IPS-18a (cell line): ENCODE results near the gene ROBO1.

Experiments used
- H3K27ac ChIP-seq: one replicate; pipeline ENCODE4 v1.5.1; 2013; ENCODE audit warnings: low read length
- H3K27me3 ChIP-seq: one replicate; pipeline ENCODE4 v1.6.1; 2013; ENCODE audit warnings: mild to moderate bottlenecking, low read length; ENCODE audit not compliant: control insufficient read depth, insufficient read depth
- H3K36me3 ChIP-seq: one replicate; pipeline ENCODE4 v1.6.1; 2013; ENCODE audit warnings: low read depth, low read length; ENCODE audit not compliant: control insufficient read depth
- H3K4me1 ChIP-seq: one replicate; pipeline ENCODE4 v1.6.1; 2013; ENCODE audit warnings: low read depth, low read length; ENCODE audit not compliant: control insufficient read depth
- H3K4me3 ChIP-seq: one replicate; pipeline ENCODE4 v1.5.1; 2013; ENCODE audit warnings: low read length
- H3K9ac ChIP-seq: one replicate; pipeline ENCODE4 v1.6.1; 2013; ENCODE audit warnings: mild to moderate bottlenecking, low read length, moderate library complexity
- H3K9me3 ChIP-seq: one replicate; pipeline ENCODE4 v1.6.1; 2013; ENCODE audit warnings: low read depth, low read length; ENCODE audit not compliant: control insufficient read depth

ROBO1 gene

GRCh38 chr3:79286882-79287281 lies 480.9 kb downstream of the ROBO1 start:
- no peak overlapping the region for H3K4me3 ChIP-seq
- H3K27me3 ChIP-seq: no peaks in the 10 kb centered on the region
- H3K9ac ChIP-seq: no peak overlapping the region
- no peaks in the 10 kb centered on the region for H3K4me1 ChIP-seq
- H3K9me3 ChIP-seq: no peaks in the 10 kb centered on the region
- no peak overlapping the region for H3K27ac ChIP-seq
- no peaks in the 10 kb centered on the region for H3K36me3 ChIP-seq

GRCh38 chr3:79285871-79286270 lies 481.9 kb downstream of the ROBO1 start:
- no peak overlapping the region for H3K4me3 ChIP-seq
- H3K9me3 ChIP-seq: no peaks in the 10 kb centered on the region
- no peaks in the 10 kb centered on the region for H3K4me1 ChIP-seq
- no peaks in the 10 kb centered on the region for H3K27me3 ChIP-seq
- H3K36me3 ChIP-seq: no peaks in the 10 kb centered on the region
- H3K9ac ChIP-seq: no peak overlapping the region
- no peak overlapping the region for H3K27ac ChIP-seq

DNA sequence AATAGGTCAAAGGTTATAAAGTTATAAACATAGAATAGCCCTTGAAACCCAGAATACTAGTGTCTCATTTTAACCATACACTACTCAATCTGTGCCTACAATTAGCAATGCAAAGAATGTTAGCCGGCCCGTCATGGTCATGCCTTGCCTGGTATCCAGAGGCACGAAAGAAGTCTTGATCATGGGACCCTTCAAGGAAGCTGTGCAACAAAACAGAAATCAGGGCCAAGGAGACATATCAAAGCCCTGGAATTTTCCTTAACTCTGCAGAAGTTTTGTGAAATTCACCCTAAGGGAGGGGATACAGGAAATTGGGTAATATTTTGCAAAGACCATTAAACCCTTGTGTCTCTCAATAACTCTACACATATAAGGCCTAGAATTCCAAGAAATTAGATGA lies 482.4 kb downstream of the ROBO1 start:
- Histone ChIP-seq H3K27ac (no peak overlapping the region), H3K9me3 (no peaks in the 10 kb centered on the region), H3K27me3 (no peaks in the 10 kb centered on the region), H3K36me3 (no peaks in the 10 kb centered on the region), H3K4me1 (no peaks in the 10 kb centered on the region), H3K9ac (no peak overlapping the region), H3K4me3 (no peak overlapping the region)

DNA sequence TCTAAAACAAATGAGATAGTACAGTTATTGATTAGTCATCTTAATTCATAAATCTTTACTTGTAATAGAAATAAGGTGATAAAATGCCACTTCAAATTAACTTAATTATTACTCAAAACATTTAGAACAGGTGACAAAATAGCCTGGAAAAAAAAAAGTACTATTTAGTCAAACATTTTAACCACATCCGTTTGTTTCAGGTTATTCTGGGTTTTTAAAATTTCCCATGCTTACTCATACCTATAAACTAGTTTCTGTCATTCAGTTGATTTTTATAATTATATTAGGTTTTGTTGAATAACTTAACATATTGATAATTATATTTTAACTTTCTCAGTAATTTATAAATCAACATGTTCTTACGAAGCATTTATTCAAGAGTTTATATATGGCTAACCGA lies 483.0 kb downstream of the ROBO1 start:
- H3K27ac ChIP-seq: no peak overlapping the region
- H3K9me3 ChIP-seq: no peaks in the 10 kb centered on the region
- no peak overlapping the region for H3K4me3 ChIP-seq
- H3K27me3 ChIP-seq: no peaks in the 10 kb centered on the region
- H3K4me1 ChIP-seq: no peaks in the 10 kb centered on the region
- no peaks in the 10 kb centered on the region for H3K36me3 ChIP-seq
- no peak overlapping the region for H3K9ac ChIP-seq

DNA sequence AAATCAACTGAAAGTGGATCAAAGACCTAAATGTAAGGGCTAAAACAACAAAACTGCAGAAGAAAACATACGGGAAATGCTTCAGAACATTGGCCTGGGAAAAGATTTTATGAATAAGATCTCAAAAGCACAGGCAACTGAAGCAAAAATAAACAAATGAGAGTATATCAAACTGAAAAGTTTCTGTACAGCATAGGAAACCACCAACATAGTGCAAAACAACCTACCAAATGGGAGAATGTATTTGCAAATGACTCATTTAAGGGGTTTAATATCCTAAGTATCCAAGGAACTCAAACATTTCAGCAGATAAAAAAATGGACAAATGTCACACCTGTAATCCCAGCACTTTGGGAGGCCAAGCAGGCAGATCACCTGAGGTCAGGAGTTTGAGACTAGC lies 489.1 kb downstream of the ROBO1 start:
- no peak overlapping the region for H3K4me3 ChIP-seq
- peaks cover 6% of the 10 kb centered on the region for H3K9me3 ChIP-seq
- no peak overlapping the region for H3K9ac ChIP-seq
- H3K4me1 ChIP-seq: no peaks in the 10 kb centered on the region
- H3K27ac ChIP-seq: no peak overlapping the region
- no peaks in the 10 kb centered on the region for H3K27me3 ChIP-seq
- no peaks in the 10 kb centered on the region for H3K36me3 ChIP-seq

DNA sequence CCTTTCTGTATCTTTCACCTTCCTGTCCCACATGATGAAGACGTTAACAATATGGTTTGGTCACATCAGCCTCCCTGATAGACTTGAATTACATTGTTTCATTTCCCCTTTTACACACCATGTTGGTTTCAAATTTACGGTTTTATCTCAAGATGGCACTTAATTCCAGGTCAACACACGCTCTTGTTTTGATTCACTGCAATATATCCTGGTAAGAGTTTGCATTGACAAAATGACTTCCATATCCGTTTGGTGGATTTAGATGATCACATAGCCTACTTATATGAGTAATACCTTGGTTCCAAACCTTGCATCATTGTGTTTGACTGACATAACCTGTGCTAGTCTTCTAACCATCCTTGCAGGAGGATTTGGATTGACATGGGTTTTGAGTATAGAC lies 499.4 kb downstream of the ROBO1 start:
- Histone ChIP-seq H3K4me3 (no peak overlapping the region), H3K4me1 (peaks cover 7% of the 10 kb centered on the region), H3K9ac (no peak overlapping the region), H3K9me3 (no peaks in the 10 kb centered on the region), H3K36me3 (no peaks in the 10 kb centered on the region), H3K27ac (no peak overlapping the region), H3K27me3 (no peaks in the 10 kb centered on the region)

DNA sequence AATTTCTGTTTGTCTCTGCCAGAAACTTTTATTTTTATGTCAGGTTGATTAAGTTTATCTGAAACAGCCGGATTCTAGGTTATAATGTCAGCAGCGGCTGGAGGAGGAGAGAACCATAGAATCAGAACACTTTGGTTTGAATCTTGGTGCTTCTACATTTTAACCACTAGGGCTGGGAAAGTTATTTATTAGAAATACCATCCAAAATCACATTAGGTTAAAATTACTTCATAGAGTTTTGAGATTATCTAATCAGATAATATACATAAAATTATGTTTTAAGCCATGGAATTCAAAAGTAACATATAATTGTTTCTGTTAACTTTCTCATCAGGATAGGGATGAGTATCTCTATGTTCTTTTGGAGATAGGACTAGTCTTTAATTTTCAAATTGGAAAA lies 502.9 kb downstream of the ROBO1 start:
- no peaks in the 10 kb centered on the region for H3K9me3 ChIP-seq
- H3K27me3 ChIP-seq: no peaks in the 10 kb centered on the region
- no peak overlapping the region for H3K27ac ChIP-seq
- no peak overlapping the region for H3K4me3 ChIP-seq
- no peaks in the 10 kb centered on the region for H3K36me3 ChIP-seq
- peaks cover 4% of the 10 kb centered on the region for H3K4me1 ChIP-seq
- no peak overlapping the region for H3K9ac ChIP-seq

GRCh38 chr3:79263423-79263822 lies 504.4 kb downstream of the ROBO1 start:
- no peaks in the 10 kb centered on the region for H3K27me3 ChIP-seq
- H3K9me3 ChIP-seq: no peaks in the 10 kb centered on the region
- H3K4me3 ChIP-seq: no peak overlapping the region
- H3K4me1 ChIP-seq: no peaks in the 10 kb centered on the region
- H3K9ac ChIP-seq: no peak overlapping the region
- H3K36me3 ChIP-seq: no peaks in the 10 kb centered on the region
- no peak overlapping the region for H3K27ac ChIP-seq

- Histone ChIP-seq H3K36me3 (no peaks in the 10 kb centered on the region), H3K4me3 (no peak overlapping the region), H3K27me3 (no peaks in the 10 kb centered on the region), H3K4me1 (no peaks in the 10 kb centered on the region), H3K27ac (no peak overlapping the region), H3K9me3 (no peaks in the 10 kb centered on the region), H3K9ac (no peak overlapping the region)
These were observed 509.3 kb downstream of the ROBO1 start for GRCh38 chr3:79258479-79258878.

- Histone ChIP-seq H3K9me3 (no peaks in the 10 kb centered on the region), H3K27me3 (no peaks in the 10 kb centered on the region), H3K9ac (no peak overlapping the region), H3K27ac (no peak overlapping the region), H3K36me3 (no peaks in the 10 kb centered on the region), H3K4me3 (no peak overlapping the region), H3K4me1 (no peaks in the 10 kb centered on the region)
These were observed 510.0 kb downstream of the ROBO1 start for GRCh38 chr3:79257791-79258190.

DNA sequence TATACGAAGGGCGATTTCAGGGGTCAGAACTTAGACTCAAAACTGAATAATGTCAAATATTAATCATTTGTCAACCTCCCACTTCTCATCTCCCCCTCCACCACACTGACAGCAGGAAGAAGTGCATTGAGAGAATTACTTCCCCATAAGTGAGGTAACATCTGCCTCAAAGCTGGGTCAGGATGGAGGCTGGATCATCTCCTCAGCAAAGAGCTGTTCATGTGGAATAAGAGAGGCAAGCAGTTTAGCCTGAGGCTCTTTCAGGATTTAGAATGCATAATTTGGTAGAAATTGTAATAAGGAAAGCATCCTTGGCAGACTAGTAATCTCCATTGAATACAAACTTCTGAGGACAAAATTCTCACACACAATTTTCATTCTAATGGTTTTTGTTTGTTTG lies 512.1 kb downstream of the ROBO1 start:
- H3K4me1 ChIP-seq: no peaks in the 10 kb centered on the region
- H3K9me3 ChIP-seq: no peaks in the 10 kb centered on the region
- H3K4me3 ChIP-seq: no peak overlapping the region
- no peaks in the 10 kb centered on the region for H3K36me3 ChIP-seq
- H3K27ac ChIP-seq: no peak overlapping the region
- H3K9ac ChIP-seq: no peak overlapping the region
- no peaks in the 10 kb centered on the region for H3K27me3 ChIP-seq

GRCh38 chr3:79255292-79255691 lies 512.5 kb downstream of the ROBO1 start:
- Histone ChIP-seq H3K9ac (no peak overlapping the region), H3K4me3 (no peak overlapping the region), H3K27ac (no peak overlapping the region), H3K9me3 (no peaks in the 10 kb centered on the region), H3K27me3 (no peaks in the 10 kb centered on the region), H3K36me3 (no peaks in the 10 kb centered on the region), H3K4me1 (no peaks in the 10 kb centered on the region)
